Occipital lobe (tissue), 3 donors: ENCODE data around the gene UGT2B10. TPM values are rescaled to one million over a fixed set of nuclear protein-coding genes. Genes with fewer than 3 reads are reported as not detected.

ENCODE experiments used
- DNase-seq: peaks from one replicate; lab custom pipeline; 2025; lab: John Stamatoyannopoulos, UW
- small RNA-seq: library from RNA; depleted of rRNA; stranded (forward); fragments of <200 nt; gene quantifications from one replicate; pipeline ENCODE3, GENCODE V24; 2014
- total RNA-seq: library from RNA; depleted of rRNA; stranded (reverse); fragments of >200 nt; gene quantifications from one replicate; pipeline ENCODE4 v1.2.3, GENCODE V29; 2014

UGT2B10 gene
- total RNA-seq, 1 donor from 2014 or later = not detected

GRCh38 chr4:68869274-68869773, 53.5 kb downstream of the UGT2B10 start:
- no peak for DNase-seq

GRCh38 chr4:68871809-68872642, 56.2 kb downstream of the UGT2B10 start:
- no peak for DNase-seq

- no peak for DNase-seq
Measured at GRCh38 chr4:68872643-68873502, 57.1 kb downstream of the UGT2B10 start.

GRCh38 chr4:68874507-68874906, 58.7 kb downstream of the UGT2B10 start:
- no peak for DNase-seq

- no peak for DNase-seq
Measured at GRCh38 chr4:68877555-68877954, 61.8 kb downstream of the UGT2B10 start.

GRCh38 chr4:68878048-68878447, 62.3 kb downstream of the UGT2B10 start:
- no peak for DNase-seq

Small RNAs within 50 kb of the gene (small RNA-seq; reads per million reads assigned to genes)
- gene AC021146.4 (not detected), gene AC021146.9 (not detected)

Other genes with a start within 250 kb of the UGT2B10 start
- gene UGT2B17, start 239.7 kb upstream of the UGT2B10 start, total RNA-seq = not detected
- gene UGT2B15, start 145.3 kb upstream of the UGT2B10 start, total RNA-seq = not detected
- under 0.01 TPM for gene UGT2A3, start 135.8 kb downstream of the UGT2B10 start, total RNA-seq